HG02943 (cell line): Measurements from ENCODE around the gene ADAP1.
"Not testable (repeated sequence)": the region's sequence is repeated elsewhere in the genome, so short reads cannot be mapped to it uniquely, and the experiment has no call there.

ENCODE experiments used
- ATAC-seq: cut with Tn5 transposase; IDR thresholded peaks from one replicate; pipeline ENCODE4 v1.9.1; 2021; ENCODE audit warnings: mild to moderate bottlenecking, low read depth, moderate library complexity; ENCODE audit not compliant: unreplicated experiment

ADAP1 gene

DNA sequence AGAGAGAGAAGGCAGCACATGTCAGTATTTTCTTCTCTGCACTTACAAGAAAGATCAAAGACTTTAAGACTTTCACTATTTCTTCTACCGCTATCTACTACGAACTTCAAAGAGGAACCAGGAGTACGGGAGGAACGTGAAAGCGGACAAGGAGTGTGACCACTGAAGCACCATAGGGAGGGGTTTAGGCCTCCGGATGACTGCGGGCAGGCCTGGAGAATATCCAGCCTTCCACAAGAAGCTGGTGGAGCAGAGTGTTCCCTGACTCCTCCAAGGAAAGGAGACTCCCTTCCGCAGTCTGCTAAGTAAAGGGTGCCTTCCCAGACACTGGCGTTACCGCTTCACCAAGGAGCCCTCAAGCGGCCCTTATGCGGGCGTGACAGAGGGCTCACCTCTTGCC lies 6.5 kb upstream of the ADAP1 start:
- ATAC-seq: not testable (repeated sequence)

DNA sequence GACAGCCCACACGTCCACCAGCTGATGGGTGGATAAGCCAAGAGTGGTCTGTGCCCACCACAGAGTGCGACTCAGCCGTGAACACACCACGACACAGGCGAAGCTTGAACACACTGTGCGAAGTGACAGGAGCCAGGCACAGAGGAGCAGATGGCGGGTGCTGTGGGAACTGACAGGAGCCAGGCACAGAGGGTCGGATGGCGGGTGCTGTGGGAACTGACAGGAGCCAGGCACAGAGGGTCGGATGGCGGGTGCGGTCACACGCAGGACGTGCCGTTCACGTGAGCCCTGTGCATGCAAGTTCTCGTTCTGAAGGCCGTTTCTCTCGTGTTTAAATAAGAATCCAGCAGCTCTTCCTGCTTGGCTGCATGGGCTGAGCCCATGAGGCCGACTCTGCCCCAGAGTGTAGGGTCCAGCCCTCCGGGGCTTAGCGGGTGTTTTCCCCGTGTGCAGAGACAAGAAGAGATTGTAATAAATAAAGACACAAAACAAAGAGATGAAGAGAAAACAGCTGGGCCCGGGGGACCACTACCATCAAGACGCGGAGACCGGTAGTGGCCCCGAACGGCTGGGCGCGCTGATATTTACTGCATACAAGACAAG lies 5.9 kb upstream of the ADAP1 start:
- ATAC-seq: no peak

DNA sequence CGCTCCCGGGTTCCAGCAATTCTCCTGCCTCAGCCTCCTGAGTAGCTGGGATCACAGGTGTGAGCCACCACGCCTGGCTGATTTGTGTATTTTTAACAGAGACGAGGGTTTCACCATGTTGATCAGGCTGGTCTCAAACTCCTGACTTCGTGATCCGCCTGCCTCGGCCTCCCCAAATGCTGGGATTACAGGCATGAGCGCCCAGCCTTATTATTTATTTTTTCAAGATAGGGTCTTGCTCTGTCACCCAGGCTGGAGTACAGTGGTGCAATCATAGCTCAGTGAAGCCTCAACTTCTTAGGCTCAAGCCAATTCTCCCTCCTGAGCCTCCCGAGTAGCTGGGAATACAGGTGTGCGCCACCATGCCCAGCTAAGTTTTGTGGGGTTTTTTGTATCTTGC lies 5.3 kb upstream of the ADAP1 start:
- ATAC-seq: not testable (repeated sequence)

DNA sequence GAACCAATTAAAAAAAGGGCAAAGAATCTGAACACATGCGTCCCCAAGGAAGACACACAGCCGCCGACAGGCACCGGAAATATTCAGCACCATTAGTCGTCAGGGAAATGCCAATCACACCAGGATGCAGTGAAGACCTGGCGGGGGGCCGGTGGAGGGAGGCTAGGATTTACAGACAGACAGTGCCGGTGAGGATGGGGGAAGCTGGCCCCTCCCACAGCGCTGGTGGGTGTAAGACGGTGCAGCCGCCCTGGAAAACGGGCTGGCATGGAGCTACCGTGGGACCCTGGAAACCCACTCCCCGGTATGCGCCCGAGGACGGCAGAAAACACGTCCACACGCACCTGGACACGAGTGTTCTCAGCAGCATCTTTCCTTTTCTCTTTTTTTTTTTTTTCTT lies 4.8 kb upstream of the ADAP1 start:
- no peak for ATAC-seq

DNA sequence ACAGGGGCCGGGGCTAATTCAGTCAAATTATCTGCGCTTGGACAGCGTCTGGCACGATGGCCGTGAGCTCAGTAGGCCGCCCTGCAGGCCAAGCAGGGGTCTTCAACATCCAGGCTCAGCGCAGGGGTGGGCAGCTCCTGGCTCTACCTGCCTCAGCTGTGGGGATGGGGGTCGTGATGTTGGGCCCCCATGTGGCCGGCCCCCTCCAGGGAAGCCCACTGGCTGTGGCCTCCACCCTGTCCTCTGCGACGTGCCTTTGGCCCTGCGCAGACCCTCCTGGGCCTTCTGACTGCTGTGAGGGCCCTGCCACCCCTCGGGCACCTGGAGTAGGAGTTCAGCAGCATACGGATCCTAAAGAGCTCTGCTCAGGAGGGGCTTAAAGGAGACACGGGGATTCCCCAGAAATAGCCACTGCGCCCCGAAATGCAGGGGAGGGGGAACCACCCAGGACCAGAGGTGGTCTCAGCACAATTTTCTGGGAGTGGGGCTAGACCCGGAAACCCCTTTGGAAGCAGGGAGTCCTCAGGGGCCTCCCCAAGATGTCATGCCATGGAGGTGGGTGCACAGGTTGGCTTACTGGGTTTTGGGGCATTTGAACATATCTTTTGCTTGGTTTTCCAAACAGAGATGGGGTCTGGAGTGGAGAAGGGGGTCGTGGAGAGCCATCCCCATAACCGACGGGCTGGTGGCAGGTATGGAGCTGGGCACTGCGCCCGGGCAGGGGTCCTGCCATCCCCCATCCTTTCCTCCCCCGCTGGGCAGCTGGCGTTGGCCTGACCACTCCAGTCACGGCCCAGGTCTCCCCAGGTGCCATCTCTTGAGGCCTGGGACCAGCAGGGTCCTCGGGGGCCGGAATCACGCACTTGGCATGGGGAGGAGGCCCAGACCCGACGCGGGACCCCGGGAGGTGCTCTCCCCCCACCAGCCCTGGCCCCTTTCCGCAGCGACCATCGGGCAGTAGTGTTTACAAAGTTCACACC lies 4.0 kb upstream of the ADAP1 start:
- no peak for ATAC-seq

DNA sequence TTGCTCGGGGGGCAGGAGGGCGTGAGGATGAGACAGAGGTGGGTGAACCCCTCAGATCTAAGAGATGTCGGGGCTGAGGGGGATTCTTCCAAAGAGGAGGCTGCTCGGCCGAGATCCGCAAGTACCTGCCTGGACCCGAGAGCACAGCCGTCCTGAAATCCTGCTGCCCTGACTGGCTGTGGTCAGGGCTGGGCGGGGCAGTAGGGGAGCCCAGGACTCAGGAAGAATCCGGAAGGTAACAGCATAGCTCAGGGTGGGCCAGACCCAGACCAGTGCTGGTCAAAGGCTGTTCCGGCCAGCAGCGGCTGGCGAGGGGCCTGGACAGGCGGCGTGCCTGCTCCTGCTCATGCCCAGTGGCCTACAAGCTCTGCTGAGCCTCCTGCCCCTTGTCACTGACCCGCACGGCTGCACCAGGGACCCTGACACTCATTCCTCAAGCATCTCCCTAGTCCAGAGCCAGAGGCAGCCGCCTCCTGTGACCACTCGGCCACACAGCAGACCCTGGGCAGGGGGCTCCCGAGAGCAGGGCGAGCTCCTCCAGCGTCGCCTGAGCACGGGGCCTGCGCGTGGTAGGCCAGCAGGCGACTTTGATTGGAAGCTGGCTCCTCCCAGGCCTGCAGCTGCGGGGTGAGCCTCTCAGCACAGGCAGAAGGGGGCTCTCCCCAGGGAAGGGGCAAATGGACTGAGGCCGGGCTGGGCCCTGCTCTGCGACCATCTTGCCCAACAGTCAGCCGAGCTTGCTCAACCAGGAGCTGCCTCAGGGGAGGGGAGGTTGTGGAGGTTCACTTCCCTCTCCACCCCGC lies 3.1 kb upstream of the ADAP1 start:
- ATAC-seq: no peak

DNA sequence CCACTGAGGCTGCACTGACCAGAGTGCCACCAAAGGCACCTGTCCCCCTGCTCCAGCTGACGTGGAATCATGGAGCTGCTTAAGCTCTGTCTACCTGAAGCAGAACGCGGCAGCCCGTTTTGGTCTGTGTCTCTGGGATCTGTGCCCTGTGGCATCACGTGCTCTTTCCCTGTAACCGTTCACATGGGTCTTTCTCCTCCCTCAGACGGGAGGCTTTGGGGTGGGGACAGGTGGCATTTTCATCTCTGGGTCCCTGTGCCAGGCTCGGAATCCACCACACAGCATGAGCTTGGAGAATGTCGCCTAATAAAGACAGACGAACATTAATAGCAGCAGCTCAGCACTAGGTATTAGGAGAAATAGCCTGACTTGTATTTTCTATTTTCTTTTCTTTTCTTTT lies 1.6 kb upstream of the ADAP1 start:
- ATAC-seq: no peak

DNA sequence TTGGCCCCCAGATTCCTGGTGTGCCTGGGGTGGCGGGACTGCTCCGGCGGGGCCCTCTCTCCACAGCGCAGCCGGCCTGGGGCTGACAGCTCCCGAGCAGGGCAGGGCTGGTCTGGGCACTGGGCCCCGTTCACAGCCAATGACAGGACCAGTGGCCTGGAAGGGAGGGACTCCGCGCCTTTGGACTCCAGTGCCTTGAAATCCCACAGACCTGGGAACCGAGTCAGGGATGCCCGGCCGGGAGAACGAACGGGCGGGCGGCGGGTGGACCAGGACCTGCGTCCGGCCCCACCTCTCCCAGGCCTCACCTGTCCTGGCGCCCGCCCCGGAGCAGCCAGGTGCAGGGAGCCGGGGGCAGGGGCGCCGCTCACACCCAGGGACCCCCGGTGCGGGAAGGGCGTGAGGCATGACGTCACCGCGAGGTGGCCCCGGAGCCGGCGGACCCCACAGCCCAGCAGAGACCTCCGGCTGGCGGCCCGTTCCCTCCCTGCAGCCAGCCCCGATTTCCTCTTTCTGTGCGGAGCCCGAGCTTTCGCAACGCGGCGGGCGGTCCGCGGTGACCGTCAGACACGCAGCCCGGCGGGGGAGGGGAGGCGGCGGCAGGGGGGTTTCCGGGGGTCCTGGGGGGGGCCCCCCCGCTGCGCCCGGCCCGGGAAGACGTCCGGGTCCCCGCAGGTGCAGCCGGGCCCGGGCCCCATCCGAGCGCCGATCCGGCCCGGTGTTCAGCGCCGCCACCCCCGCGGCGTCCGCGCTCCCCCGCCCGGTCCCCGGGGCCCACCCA lies 743 bp downstream of the ADAP1 start:
- ATAC-seq: no peak

DNA sequence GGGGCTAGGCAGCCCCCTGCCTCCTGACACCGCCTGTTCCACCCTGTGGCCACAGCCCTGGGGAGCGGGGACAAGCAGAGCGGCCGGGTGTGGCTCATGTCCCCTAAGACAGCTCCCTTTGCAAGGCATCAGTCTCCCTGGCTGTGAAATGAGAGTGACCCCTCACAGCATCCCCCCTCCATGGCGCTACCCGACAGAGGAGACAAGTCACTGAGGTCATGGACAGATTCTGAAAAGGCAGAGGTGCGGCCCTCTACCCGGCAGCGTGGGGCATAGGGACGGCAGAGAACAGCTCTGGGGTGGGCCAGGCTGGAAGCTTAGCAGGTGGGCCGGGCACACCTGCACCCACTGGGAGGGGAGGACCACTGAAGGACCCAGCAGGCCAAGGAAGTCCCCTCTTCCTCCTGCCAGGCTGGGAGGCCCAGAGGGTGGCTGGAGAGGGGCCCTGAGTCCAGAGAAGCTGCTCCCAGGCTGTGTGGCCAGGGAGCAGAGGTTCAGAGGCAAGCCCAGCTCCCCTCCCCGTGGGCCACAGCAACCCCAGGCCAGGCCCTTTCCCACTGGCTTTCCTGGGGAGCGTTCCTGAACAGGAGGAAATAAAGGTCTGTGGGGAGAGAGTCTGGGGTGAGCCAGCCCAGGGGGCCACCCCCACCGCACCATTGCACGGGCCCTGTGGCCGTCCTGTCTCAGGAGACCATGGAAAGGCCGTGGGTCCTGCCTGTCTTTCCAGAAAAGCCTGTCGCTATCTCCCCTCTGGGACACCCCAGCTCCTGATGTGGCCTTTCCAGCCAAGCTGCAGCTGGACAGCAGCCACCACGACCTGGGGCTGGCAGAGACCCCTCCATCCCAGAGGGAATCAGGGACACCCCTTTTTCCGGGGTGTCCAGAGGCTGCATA lies 1.7 kb downstream of the ADAP1 start:
- no peak for ATAC-seq

DNA sequence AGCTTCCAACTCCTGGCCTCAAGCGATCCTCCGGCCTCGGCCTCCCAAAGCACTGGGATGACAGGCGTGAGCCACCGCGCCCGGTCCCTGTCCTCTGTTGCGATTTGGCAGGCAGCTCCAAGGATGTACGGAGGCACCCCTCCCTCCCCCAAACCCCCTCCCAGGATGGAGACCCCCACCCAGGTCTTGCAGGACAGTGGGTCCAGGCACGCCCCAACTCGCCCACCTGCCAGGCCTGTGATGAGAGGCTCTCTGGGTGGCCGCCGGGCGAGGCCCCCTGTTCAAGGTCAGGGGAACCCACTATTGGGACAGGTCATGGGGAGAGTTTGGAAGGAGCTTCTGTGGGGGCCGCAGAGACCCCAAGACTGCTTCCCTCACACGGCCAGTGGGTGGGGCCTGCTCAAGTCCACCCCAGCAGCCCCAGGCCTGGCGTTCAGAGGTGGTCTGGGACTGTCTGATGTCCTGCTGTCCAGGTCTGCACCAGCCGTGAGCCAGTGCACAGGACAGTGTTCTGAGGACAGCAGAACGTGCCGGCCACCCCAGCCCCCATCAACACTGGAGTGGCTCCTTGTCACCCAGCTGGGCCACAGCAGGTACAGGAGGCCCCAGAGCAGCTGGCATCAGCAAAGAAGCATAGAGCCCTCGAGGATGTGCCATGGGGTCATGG lies 2.5 kb downstream of the ADAP1 start:
- ATAC-seq: no peak

DNA sequence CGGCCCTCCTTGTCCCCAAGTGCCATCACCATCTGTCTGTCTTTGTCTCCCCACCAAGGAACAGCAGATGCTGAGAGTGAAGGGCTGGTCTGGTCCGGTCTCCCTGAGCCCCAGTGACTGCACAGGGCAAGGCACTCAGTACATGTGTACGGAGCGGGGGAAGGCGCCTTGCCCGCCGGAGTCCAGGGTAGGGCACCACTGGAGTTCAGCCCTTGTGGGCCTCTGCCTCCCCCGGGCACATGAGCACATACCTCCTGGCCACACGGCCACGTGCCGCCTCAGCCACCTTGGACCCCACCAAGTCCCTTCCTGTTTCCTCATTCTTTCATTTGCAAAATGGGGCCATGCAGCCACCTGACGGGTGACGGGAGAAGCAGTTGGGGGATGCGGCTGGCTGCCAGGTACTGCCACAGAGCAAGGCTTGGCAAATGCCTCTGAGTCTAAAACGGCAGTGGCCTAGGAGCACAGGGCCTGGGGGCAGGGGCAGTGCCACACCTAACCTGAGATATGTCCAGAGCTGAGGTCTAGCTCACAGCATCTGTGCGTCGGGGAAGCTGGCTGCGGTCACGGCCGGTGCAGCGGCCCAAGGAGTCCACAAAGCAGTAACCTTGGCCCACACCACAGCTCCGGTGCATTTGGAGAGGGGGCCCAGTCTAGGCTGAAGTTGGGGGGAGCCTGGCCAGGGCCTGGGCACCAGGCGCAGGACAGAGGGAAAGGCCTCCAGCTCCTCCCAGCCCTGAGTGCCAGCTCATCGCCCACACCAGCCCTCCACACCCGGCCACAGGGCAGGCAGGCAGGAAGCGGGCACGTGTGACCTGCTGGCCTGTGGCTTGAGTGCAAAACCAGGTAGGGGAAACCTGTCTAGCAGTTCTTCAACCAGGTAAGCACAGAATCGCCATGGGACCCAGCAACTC lies 5.2 kb downstream of the ADAP1 start:
- no peak for ATAC-seq

DNA sequence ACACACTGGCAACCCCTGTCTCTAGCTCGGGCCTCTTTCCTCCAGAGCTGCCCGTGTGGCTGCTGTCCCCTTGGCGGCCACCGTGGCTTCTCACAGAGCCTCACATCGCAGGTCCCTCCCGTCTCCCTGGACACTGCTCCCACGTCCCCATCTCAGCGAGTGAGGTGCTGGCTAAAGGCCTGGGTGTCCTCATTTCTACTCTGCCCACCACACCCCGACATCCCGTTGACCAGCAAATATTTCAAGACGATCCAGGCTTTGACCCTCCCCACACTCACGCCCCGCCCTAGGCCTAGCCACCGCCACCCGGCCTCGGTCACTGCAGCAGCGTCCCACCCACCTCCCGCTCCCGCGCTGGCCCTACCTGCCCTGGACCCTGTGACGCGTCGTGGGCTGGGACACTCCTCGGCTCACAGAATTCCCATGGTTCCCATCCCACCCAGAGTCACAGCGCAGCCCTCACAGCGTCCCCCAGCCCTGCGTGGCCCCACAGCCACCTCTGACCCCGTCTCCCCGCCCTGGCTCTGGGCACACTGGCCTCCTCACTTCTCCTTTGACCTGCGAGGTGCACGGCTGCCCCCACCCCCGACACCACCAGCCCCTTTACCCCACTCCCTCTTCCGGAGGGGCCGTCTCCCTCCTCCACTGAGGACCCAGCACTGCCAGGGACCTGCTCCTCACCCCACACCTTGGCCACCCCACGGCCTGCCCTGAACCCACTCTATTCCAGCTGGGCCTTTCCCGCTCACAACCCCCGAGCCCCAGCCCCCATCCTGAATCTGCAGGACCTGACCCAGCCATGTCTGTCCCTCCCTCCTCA lies 6.9 kb downstream of the ADAP1 start:
- ATAC-seq: no peak

DNA sequence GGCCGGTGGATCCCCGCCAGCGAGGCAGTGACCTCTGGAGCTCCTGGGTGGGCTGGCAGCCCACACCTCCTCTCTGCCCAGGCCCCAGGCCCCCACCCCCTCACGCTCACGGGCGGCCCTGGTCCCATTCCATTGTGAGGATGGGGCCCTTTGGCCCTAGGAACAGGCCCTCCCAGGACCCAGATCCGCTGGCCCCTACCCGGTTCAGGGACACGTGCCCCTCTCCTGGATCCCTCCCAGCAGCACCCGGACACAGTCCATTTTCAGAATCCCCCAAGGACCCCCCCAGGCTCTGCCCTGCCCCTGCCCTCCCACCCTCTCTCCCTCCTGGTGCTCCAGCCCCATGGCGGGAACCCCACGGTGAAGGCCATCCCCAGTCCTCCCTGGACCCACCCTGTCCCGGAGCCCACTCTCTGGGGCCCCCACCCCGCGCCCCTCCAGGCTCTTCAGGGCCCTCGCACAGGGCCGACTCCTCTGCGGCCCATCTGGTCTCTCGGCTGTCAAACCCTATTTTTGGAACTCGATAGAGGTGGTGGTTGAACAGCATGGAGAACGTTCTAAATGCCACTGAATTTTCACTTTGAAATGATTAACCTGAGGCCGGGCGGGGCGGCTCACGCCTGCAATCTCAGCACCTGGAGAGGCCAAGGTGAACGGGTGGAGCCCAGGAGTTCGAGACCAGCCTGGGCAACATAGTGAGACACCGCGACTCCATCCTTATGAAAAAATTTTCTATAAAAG lies 8.1 kb downstream of the ADAP1 start:
- ATAC-seq: no peak

DNA sequence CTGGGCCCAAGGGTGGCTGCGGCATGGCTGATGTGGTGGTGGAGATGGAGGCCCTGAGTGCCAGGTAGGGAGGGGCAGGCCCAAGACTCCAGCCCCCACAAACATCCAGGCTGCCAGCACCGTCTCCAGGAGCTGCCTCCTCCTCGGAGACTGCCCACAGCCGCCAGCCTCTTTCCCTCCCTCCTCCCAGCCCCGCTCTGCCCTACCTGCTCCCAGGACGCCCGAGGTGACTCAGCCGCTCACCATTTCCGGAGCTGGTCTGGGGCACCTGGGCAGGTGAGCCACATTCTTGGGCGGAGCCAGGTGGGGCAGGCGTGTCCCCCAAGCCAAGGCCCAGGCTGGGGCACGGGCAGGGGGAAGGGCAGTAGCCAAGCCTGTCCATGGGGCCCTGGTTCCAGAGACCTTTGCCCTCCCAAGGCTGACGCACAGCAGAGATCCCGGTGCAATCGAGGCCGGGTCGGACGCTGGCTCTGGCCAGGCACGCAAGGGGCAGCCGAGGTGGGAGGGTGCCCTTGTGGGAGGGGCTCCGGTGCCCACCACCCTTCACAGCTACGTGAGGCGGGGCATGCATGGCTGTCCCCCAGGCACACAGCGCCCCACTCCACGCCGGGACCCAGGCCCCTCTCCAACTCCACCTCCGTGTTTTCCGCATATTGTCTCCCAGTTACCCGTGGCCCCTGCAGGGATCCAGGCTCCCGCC lies 8.8 kb downstream of the ADAP1 start:
- ATAC-seq: no peak

DNA sequence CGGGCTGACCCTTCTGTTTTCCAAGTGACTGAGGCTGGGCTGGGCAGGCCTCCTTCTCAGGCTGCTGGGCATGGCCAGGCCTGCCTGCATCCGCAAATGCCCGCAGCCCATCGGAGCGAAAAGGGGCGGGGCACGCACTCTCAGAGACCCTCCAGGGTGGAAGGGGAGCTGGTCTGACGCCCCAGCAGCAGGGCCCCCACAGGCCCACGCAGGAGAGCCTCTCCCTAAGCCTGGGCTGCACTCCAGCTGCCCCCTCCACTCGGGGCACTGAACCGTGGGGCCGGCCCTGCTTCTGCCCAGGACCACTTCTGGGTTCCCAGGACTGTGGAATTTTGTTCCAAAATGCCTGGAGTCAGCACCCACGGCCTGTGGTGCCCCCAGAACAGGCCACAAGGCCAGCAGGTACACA lies 9.3 kb downstream of the ADAP1 start:
- no peak for ATAC-seq

DNA sequence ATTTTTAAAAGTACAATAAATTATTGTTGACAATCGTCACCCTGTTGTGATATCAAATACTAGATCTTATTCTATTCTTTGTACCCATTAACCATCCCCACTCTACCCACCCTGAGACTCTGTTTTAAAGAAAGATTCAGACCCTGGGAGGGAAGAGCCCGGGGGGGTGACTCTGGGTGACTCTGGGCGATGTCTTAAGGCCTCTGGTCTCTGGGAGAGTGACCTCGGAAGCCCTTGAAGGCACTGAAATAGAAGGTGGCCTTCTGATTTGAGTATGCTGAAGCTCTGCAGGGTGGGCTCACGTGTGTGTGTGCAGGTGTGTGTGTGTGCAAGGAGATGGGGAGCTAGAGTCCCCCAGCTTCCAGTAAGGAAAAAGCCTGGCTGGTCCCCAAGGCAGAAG lies 9.7 kb downstream of the ADAP1 start:
- ATAC-seq: no peak
